ENCODE measurements around the gene IGLL1.

GRCh38 chr22:23534201-23534850 is 45.8 kb downstream of the IGLL1 start:
- TF ChIP-seq TEAD4 (IDR thresholded peaks at IDR 0.05) = no peak
- TF ChIP-seq YY1 (IDR thresholded peaks at IDR 0.05; ENCODE audit: low read depth) = no peak
- no peak for TF ChIP-seq CEBPB (IDR thresholded peaks at IDR 0.05)
- no peak for TF ChIP-seq EP300 (IDR thresholded peaks at IDR 0.05; ENCODE audit: borderline replicate concordance)
- no peak for TF ChIP-seq REST (IDR thresholded peaks at IDR 0.05; ENCODE audit: low read depth)
- no peak for TF ChIP-seq FOXM1 (IDR thresholded peaks at IDR 0.05; ENCODE audit: borderline replicate concordance, low read depth)
- no peak for TF ChIP-seq ZBTB7A (IDR thresholded peaks at IDR 0.05; ENCODE audit: low read depth)
- no peak for TF ChIP-seq RAD21 (IDR thresholded peaks at IDR 0.05; ENCODE audit: low read depth)
- TF ChIP-seq EGR1 (IDR thresholded peaks at IDR 0.05) = no peak

Measured in Ishikawa (cell line).